AG20443 (cell line): ENCODE measurements around the gene CPN2.
A peak's percentile ranks its signal among the peaks of the same experiment; 100 is the strongest.

Experiments
- DNase-seq: peaks from one replicate; pipeline ENCODE4 v3.0.0; 2012; ENCODE audit warnings: low spot score, mixed read lengths

The CPN2 gene

GRCh38 chr3:194351080-194351672, at the start of gene CPN2:
Gene CPN2, minus strand, starts transcription at chr3:194351328. Its CDS starts 8,626 bp downstream, at chr3:194342702.
- no peak for DNase-seq

GRCh38 chr3:194399874-194400411, 48.8 kb upstream of the CPN2 start:
- DNase-seq: no peak

GRCh38 chr3:194399166-194399565, 48.0 kb upstream of the CPN2 start, which contains the start of gene GP5:
Gene GP5, minus strand, starts transcription at chr3:194399266. Its CDS starts 984 bp downstream, at chr3:194398282.
- no peak for DNase-seq

- no peak for DNase-seq
Measured at GRCh38 chr3:194397757-194398312, 46.7 kb upstream of the CPN2 start.

- no peak for DNase-seq
Measured at GRCh38 chr3:194396859-194397756, 46.0 kb upstream of the CPN2 start.

- peak; percentile 30 for DNase-seq
Measured at GRCh38 chr3:194396539-194396858, 45.4 kb upstream of the CPN2 start.

- DNase-seq: peak; percentile 70
Measured at GRCh38 chr3:194395778-194396538, 44.8 kb upstream of the CPN2 start.

- DNase-seq: no peak
Measured at GRCh38 chr3:194395212-194395611, 44.1 kb upstream of the CPN2 start.

GRCh38 chr3:194392576-194392975, 41.4 kb upstream of the CPN2 start:
- DNase-seq: no peak

GRCh38 chr3:194390835-194391234, 39.7 kb upstream of the CPN2 start:
- DNase-seq: no peak

- DNase-seq: no peak
Measured at GRCh38 chr3:194389269-194389668, 38.1 kb upstream of the CPN2 start.

- no peak for DNase-seq
Measured at GRCh38 chr3:194387926-194388418, 36.8 kb upstream of the CPN2 start.

- no peak for DNase-seq
Measured at GRCh38 chr3:194387276-194387675, 36.1 kb upstream of the CPN2 start.

GRCh38 chr3:194386648-194387047, 35.5 kb upstream of the CPN2 start:
- no peak for DNase-seq

- DNase-seq: no peak
Measured at GRCh38 chr3:194386066-194386465, 34.9 kb upstream of the CPN2 start.

- no peak for DNase-seq
Measured at GRCh38 chr3:194384569-194385001, 33.5 kb upstream of the CPN2 start.

- no peak for DNase-seq
Measured at GRCh38 chr3:194384156-194384555, 33.0 kb upstream of the CPN2 start.

GRCh38 chr3:194383276-194383940, 32.3 kb upstream of the CPN2 start:
- no peak for DNase-seq

- DNase-seq: no peak
Measured at GRCh38 chr3:194382892-194383223, 31.7 kb upstream of the CPN2 start.

- no peak for DNase-seq
Measured at GRCh38 chr3:194382196-194382891, 31.2 kb upstream of the CPN2 start.

GRCh38 chr3:194381460-194381875, 30.3 kb upstream of the CPN2 start:
- no peak for DNase-seq
